ENCODE data around the gene LZTS2. TPM values are rescaled to one million over a fixed set of nuclear protein-coding genes. Genes with fewer than 3 reads are reported as not detected.

LZTS2 gene
- polyA plus RNA-seq, 2 of the 4 experiments (the other 2 are of a cell fraction), result 13.8 to 35.5 TPM

DNA sequence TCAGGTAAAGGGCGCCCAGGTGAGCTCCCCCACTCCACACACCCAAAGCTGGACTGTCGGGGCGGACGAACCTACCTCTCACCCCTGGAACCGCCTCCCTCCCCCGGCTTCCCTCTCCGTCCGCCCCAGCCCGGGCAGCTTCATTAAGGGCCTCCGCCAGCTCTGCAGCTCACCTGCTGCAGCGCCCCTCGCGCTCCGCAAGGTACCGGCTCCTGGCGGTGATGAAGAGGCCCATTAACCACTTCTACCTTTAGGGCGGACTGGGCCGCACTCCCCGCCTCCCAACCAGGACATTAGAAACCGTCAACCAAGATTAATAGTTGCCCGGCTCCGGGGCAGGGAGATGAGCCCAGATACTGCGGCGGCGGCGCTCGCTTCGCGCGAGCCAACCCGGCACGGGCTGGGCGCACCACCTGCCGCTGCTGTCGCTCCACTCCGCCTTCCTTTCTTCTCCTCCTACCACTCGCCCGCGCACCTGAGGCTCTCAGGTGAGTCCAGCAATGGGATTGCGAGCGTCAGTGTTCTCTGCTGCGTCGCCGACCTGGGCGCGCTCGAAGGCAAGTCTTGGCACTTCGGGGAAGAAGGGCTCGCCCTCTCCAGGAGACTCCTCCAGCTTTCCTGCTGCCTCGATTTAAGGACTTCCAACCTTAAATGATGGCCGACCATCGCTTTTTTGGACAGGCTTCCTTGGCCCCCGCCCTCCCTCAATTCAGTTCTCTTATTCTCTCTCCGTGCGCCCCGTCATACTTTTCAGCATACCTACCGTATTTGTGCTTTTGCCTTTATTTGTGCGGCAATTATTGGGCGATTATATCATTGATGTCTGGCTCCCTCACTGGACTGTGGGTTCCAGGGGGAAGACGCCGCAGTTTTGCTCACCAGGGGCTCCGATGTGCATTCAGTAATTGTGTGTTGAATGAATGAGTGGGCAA lies 48.6 kb downstream of the LZTS2 start:
- TF ChIP-seq PBX3 (IDR thresholded peaks at IDR 0.05) (no peak), ZFP36 (IDR thresholded peaks at IDR 0.05; ENCODE audit: borderline replicate concordance, partially characterized antibody) (no peak), HMGXB4 (CRISPR knock-in tag; IDR thresholded peaks at IDR 0.05; ENCODE audit: borderline replicate concordance) (no peak)
- TF ChIP-seq, protein P1, sequence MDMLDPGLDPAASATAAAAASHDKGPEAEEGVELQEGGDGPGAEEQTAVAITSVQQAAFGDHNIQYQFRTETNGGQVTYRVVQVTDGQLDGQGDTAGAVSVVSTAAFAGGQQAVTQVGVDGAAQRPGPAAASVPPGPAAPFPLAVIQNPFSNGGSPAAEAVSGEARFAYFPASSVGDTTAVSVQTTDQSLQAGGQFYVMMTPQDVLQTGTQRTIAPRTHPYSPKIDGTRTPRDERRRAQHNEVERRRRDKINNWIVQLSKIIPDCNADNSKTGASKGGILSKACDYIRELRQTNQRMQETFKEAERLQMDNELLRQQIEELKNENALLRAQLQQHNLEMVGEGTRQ (IDR thresholded peaks at IDR 0.05), result no peak
- ATAC-seq, result no peak
- POLR2A ChIA-PET, result no interaction called here
- peaks cover 31% of the 10 kb centered on the region for H3K4me1 ChIP-seq
- no peak for DNase-seq (ENCODE audit: low read depth in 1 of 2, low spot score in 1 of 2)
- H3K27ac ChIP-seq, result no peak overlapping the region
- no peak overlapping the region for H3K4me2 ChIP-seq
- FAIRE-seq, result no peak
- 91% methylated on average over 61 of the region's 62 CpGs for WGBS (ENCODE audit: missing lambda C conversion rate)
- no peaks in the 10 kb centered on the region for H3K9me3 ChIP-seq
- CTCF ChIA-PET, result interaction anchor here (0.5 to 65.1 kb wide), 4 partner anchors 5 to 528 kb away, joined by 3 to 2364 read pairs (median 1184); partner anchors contain the start of genes KAZALD1, LZTS2, PDZD7 and SFXN3
- no peak overlapping the region for H3K4me3 ChIP-seq

DNA sequence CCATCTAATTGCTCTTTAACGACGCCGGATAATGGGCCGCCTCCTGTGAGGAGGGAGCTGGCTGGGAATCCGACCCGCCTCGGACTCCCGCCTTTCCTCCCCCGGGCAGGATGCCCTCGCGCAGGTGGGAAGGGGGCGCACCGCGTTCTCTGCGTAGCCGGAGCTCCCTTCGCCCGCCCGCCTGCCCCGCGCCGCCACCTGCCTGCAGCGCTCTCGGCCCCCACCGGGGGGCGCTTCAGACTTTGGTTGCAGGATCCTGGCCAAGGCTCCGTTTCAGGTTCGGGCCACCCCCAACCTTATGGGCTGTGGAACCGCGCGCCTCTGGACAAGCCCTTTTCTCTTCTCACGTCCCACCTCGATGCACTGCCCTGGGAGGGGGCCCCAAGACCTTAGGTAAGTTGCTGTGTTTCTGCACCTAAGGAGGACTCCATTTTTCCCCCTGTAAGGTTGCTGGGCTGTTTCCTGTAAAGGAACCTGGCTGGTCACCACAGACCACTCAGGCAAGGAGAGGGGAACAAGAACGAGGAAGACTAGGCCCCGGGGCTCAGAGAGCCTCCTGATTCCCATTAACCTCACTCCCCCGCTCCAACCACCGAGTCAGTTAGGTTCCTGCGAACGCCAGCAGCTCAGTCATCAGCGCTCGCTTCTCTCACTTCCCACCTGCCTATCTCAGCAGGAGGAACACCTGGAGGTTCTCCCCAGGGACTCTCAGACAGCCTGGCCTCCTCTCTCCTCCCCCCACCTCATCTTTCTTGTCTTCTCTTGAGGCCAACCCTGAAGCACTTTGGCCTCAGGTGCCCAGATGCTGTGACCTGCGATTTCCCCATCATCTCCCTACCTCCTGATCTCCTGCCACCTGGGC lies 50.8 kb downstream of the LZTS2 start:
- H3K4me2 ChIP-seq, result peak overlapping the region; percentile 95
- ChIA-PET CTCF (interaction anchor here (0.6 to 65.1 kb wide), 18 partner anchors 7 to 747 kb away, joined by 3 to 2364 read pairs (median 4); partner anchors contain the start of genes KAZALD1, LZTS2, PDZD7 and SFXN3), POLR2A (interaction anchor here (0.6 to 3.6 kb wide), 5 partner anchors 10 to 92 kb away, joined by 3 to 14 read pairs (median 3); partner anchors contain the start of gene KAZALD1)
- peak; percentile 83 to 93 for ATAC-seq
- H3K9me3 ChIP-seq, result no peaks in the 10 kb centered on the region
- WGBS (ENCODE audit: missing lambda C conversion rate), result 24% methylated on average over 28 of the region's 42 CpGs
- FAIRE-seq, result no peak
- peaks cover 24% of the 10 kb centered on the region for H3K4me1 ChIP-seq
- H3K4me3 ChIP-seq, result peak overlapping the region; percentile 37
- peak; percentile 71 for TF ChIP-seq SMC3 (IDR thresholded peaks at IDR 0.05)
- 0 out of 2 replicates have a peak, but pooled peaks have one; percentile 37 for TF ChIP-seq MAX (IDR thresholded peaks at IDR 0.05)
- TF ChIP-seq, protein P2, sequence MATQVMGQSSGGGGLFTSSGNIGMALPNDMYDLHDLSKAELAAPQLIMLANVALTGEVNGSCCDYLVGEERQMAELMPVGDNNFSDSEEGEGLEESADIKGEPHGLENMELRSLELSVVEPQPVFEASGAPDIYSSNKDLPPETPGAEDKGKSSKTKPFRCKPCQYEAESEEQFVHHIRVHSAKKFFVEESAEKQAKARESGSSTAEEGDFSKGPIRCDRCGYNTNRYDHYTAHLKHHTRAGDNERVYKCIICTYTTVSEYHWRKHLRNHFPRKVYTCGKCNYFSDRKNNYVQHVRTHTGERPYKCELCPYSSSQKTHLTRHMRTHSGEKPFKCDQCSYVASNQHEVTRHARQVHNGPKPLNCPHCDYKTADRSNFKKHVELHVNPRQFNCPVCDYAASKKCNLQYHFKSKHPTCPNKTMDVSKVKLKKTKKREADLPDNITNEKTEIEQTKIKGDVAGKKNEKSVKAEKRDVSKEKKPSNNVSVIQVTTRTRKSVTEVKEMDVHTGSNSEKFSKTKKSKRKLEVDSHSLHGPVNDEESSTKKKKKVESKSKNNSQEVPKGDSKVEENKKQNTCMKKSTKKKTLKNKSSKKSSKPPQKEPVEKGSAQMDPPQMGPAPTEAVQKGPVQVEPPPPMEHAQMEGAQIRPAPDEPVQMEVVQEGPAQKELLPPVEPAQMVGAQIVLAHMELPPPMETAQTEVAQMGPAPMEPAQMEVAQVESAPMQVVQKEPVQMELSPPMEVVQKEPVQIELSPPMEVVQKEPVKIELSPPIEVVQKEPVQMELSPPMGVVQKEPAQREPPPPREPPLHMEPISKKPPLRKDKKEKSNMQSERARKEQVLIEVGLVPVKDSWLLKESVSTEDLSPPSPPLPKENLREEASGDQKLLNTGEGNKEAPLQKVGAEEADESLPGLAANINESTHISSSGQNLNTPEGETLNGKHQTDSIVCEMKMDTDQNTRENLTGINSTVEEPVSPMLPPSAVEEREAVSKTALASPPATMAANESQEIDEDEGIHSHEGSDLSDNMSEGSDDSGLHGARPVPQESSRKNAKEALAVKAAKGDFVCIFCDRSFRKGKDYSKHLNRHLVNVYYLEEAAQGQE (IDR thresholded peaks at IDR 0.05), result no peak
- TF ChIP-seq E2F6 (IDR thresholded peaks at IDR 0.05; ENCODE audit: borderline replicate concordance, low read depth), result peak; percentile 65
- TF ChIP-seq RARB (CRISPR knock-in tag; IDR thresholded peaks at IDR 0.05), result no peak
- no peak for TF ChIP-seq RCOR1 (IDR thresholded peaks at IDR 0.05; ENCODE audit: low read depth, low read length)
- no peak for TF ChIP-seq EHF (CRISPR knock-in tag; IDR thresholded peaks at IDR 0.05)
- peak; percentile 56 to 70 for TF ChIP-seq RAD21 (conservative IDR thresholded peaks at IDR 0.05 in 1 of 2, IDR thresholded peaks at IDR 0.05 in 1 of 2)
- TF ChIP-seq CTCF (IDR thresholded peaks at IDR 0.05), result peak; percentile 78
- H3K27ac ChIP-seq, result peak overlapping the region; percentile 60 to 81; a peak in 5 of 6 replicates
- peak in 1 of 2 experiments; percentile 50 for DNase-seq (ENCODE audit: low read depth in 1 of 2, low spot score in 1 of 2)

Measured in A549 (cell line).